MV-4-11 (cell line): Measurements from ENCODE around the gene TMEM18.

Experiments
- DNase-seq: peaks from one replicate; lab custom pipeline; 2025; lab: John Stamatoyannopoulos, UW

Gene TMEM18

GRCh38 chr2:618422-618990 lies 58.7 kb downstream of the TMEM18 start:
- no peak for DNase-seq

GRCh38 chr2:618005-618404 lies 59.2 kb downstream of the TMEM18 start:
- DNase-seq: no peak
